ENCODE measurements around the gene CMTM1.

CMTM1 gene

GRCh38 chr16:66566051-66566901 is at the start of gene CMTM1:
TSS of gene CMTM1 (plus strand) at chr16:66566439. CDS start at chr16:66566514, 75 bp downstream.
- DNase-seq (ENCODE audit: low read depth): no peak

- DNase-seq (ENCODE audit: low read depth): no peak
Measured at GRCh38 chr16:66516509-66516807, 49.8 kb upstream of the CMTM1 start.

- DNase-seq (ENCODE audit: low read depth): peak; percentile 97
Measured at GRCh38 chr16:66516808-66517585, 49.2 kb upstream of the CMTM1 start.

GRCh38 chr16:66517586-66518263 is 48.5 kb upstream of the CMTM1 start:
- no peak for DNase-seq (ENCODE audit: low read depth)

GRCh38 chr16:66519482-66520373 is 46.5 kb upstream of the CMTM1 start:
- DNase-seq (ENCODE audit: low read depth): no peak

- DNase-seq (ENCODE audit: low read depth): no peak
Measured at GRCh38 chr16:66520406-66521170, 45.7 kb upstream of the CMTM1 start.

GRCh38 chr16:66521252-66521713 is 45.0 kb upstream of the CMTM1 start:
- DNase-seq (ENCODE audit: low read depth): no peak

GRCh38 chr16:66521951-66522771 is 44.1 kb upstream of the CMTM1 start:
- DNase-seq (ENCODE audit: low read depth): no peak

GRCh38 chr16:66522816-66523590 is 43.2 kb upstream of the CMTM1 start:
- no peak for DNase-seq (ENCODE audit: low read depth)

- DNase-seq (ENCODE audit: low read depth): no peak
Measured at GRCh38 chr16:66523861-66524354, 42.3 kb upstream of the CMTM1 start.

GRCh38 chr16:66524601-66525164 is 41.6 kb upstream of the CMTM1 start:
- DNase-seq (ENCODE audit: low read depth): no peak

GRCh38 chr16:66525396-66526180 is 40.7 kb upstream of the CMTM1 start:
- DNase-seq (ENCODE audit: low read depth): no peak

- DNase-seq (ENCODE audit: low read depth): no peak
Measured at GRCh38 chr16:66528294-66528693, 37.9 kb upstream of the CMTM1 start.

GRCh38 chr16:66529475-66529874 is 36.8 kb upstream of the CMTM1 start:
- no peak for DNase-seq (ENCODE audit: low read depth)

GRCh38 chr16:66534376-66534799 is 31.9 kb upstream of the CMTM1 start:
- DNase-seq (ENCODE audit: low read depth): no peak

GRCh38 chr16:66536525-66536924 is 29.7 kb upstream of the CMTM1 start:
- no peak for DNase-seq (ENCODE audit: low read depth)

GRCh38 chr16:66537236-66537635 is 29.0 kb upstream of the CMTM1 start:
- no peak for DNase-seq (ENCODE audit: low read depth)

- DNase-seq (ENCODE audit: low read depth): no peak
Measured at GRCh38 chr16:66538910-66539309, 27.3 kb upstream of the CMTM1 start.
